ENCODE results near the gene TLX2. TPM values are rescaled to one million over a fixed set of nuclear protein-coding genes. Genes with fewer than 3 reads are reported as not detected.
A peak's percentile ranks its signal among the peaks of the same experiment; 100 is the strongest.

TLX2 gene
- total and polyA plus RNA-seq, 2 of the 13 experiments (the other 11 are each of a cell fraction or from before 2014, with no cell fraction given): 0.05 to 0.20 TPM

DNA sequence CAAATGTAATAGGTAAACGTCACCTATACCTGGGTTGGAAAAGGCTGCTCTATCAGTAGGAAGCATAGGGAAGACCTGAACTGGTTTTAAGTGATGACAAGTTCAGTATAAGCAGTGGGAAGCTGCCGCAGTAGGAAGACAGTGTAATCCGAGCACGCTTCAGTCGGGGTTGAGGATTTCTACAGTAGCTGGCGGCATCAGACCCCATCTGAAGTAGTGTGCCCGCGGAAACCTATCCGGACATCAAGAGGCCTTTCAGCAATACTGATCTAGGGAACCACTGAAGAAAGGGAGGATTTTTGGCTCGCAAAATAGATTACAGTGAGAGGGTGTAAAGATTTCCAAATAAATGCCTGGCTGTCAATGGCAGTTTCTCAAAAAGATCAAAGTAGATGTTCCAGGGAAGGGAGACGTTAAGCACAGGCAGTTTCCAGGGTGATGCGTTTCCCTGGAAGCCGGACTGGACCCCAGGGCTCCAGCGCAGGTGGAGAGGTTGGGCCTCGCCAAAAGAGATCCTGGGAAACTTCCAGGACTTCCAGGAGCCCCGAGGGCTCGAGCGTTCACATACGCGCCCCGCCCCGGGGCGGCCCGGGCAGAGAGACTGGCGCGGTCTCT lies 34.1 kb downstream of the TLX2 start (continued):
- TF ChIP-seq, protein P1, sequence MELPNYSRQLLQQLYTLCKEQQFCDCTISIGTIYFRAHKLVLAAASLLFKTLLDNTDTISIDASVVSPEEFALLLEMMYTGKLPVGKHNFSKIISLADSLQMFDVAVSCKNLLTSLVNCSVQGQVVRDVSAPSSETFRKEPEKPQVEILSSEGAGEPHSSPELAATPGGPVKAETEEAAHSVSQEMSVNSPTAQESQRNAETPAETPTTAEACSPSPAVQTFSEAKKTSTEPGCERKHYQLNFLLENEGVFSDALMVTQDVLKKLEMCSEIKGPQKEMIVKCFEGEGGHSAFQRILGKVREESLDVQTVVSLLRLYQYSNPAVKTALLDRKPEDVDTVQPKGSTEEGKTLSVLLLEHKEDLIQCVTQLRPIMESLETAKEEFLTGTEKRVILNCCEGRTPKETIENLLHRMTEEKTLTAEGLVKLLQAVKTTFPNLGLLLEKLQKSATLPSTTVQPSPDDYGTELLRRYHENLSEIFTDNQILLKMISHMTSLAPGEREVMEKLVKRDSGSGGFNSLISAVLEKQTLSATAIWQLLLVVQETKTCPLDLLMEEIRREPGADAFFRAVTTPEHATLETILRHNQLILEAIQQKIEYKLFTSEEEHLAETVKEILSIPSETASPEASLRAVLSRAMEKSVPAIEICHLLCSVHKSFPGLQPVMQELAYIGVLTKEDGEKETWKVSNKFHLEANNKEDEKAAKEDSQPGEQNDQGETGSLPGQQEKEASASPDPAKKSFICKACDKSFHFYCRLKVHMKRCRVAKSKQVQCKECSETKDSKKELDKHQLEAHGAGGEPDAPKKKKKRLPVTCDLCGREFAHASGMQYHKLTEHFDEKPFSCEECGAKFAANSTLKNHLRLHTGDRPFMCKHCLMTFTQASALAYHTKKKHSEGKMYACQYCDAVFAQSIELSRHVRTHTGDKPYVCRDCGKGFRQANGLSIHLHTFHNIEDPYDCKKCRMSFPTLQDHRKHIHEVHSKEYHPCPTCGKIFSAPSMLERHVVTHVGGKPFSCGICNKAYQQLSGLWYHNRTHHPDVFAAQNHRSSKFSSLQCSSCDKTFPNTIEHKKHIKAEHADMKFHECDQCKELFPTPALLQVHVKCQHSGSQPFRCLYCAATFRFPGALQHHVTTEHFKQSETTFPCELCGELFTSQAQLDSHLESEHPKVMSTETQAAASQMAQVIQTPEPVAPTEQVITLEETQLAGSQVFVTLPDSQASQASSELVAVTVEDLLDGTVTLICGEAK (IDR thresholded peaks at IDR 0.05): no peak
- TF ChIP-seq, protein P1 (CRISPR knock-in tag; IDR thresholded peaks at IDR 0.05): 0 out of 2 replicates have a peak, but pooled peaks have one; percentile 13
- TF ChIP-seq JDP2 (CRISPR knock-in tag; IDR thresholded peaks at IDR 0.05; ENCODE audit: borderline replicate concordance) (no peak), ARID2 (CRISPR knock-in tag; IDR thresholded peaks at IDR 0.05; ENCODE audit: borderline replicate concordance) (0 out of 2 replicates have a peak, but pooled peaks have one; percentile 36), XBP1 (CRISPR knock-in tag; IDR thresholded peaks at IDR 0.05) (no peak), MEIS2 (CRISPR knock-in tag; IDR thresholded peaks at IDR 0.05) (no peak), KLF11 (CRISPR knock-in tag; IDR thresholded peaks at IDR 0.05) (no peak), AHR (CRISPR knock-in tag; IDR thresholded peaks at IDR 0.05) (no peak)
- TF ChIP-seq, protein P2, sequence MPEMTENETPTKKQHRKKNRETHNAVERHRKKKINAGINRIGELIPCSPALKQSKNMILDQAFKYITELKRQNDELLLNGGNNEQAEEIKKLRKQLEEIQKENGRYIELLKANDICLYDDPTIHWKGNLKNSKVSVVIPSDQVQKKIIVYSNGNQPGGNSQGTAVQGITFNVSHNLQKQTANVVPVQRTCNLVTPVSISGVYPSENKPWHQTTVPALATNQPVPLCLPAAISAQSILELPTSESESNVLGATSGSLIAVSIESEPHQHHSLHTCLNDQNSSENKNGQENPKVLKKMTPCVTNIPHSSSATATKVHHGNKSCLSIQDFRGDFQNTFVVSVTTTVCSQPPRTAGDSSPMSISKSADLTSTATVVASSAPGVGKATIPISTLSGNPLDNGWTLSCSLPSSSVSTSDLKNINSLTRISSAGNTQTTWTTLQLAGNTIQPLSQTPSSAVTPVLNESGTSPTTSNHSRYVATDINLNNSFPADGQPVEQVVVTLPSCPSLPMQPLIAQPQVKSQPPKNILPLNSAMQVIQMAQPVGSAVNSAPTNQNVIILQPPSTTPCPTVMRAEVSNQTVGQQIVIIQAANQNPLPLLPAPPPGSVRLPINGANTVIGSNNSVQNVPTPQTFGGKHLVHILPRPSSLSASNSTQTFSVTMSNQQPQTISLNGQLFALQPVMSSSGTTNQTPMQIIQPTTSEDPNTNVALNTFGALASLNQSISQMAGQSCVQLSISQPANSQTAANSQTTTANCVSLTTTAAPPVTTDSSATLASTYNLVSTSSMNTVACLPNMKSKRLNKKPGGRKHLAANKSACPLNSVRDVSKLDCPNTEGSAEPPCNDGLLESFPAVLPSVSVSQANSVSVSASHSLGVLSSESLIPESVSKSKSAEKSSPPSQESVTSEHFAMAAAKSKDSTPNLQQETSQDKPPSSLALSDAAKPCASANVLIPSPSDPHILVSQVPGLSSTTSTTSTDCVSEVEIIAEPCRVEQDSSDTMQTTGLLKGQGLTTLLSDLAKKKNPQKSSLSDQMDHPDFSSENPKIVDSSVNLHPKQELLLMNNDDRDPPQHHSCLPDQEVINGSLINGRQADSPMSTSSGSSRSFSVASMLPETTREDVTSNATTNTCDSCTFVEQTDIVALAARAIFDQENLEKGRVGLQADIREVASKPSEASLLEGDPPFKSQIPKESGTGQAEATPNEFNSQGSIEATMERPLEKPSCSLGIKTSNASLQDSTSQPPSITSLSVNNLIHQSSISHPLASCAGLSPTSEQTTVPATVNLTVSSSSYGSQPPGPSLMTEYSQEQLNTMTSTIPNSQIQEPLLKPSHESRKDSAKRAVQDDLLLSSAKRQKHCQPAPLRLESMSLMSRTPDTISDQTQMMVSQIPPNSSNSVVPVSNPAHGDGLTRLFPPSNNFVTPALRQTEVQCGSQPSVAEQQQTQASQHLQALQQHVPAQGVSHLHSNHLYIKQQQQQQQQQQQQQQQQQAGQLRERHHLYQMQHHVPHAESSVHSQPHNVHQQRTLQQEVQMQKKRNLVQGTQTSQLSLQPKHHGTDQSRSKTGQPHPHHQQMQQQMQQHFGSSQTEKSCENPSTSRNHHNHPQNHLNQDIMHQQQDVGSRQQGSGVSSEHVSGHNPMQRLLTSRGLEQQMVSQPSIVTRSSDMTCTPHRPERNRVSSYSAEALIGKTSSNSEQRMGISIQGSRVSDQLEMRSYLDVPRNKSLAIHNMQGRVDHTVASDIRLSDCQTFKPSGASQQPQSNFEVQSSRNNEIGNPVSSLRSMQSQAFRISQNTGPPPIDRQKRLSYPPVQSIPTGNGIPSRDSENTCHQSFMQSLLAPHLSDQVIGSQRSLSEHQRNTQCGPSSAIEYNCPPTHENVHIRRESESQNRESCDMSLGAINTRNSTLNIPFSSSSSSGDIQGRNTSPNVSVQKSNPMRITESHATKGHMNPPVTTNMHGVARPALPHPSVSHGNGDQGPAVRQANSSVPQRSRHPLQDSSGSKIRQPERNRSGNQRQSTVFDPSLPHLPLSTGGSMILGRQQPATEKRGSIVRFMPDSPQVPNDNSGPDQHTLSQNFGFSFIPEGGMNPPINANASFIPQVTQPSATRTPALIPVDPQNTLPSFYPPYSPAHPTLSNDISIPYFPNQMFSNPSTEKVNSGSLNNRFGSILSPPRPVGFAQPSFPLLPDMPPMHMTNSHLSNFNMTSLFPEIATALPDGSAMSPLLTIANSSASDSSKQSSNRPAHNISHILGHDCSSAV (CRISPR knock-in tag; IDR thresholded peaks at IDR 0.05; ENCODE audit: borderline replicate concordance): no peak
- TF ChIP-seq, protein P3, sequence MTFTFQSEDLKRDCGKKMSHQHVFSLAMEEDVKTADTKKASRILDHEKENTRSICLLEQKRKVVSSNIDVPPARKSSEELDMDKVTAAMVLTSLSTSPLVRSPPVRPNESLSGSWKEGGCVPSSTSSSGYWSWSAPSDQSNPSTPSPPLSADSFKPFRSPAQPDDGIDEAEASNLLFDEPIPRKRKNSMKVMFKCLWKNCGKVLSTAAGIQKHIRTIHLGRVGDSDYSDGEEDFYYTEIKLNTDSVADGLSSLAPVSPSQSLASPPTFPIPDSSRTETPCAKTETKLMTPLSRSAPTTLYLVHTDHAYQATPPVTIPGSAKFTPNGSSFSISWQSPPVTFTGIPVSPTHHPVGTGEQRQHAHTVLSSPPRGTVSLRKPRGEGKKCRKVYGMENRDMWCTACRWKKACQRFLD (CRISPR knock-in tag; IDR thresholded peaks at IDR 0.05; ENCODE audit: borderline replicate concordance): no peak

All from HepG2 (cell line).